Measurements from ENCODE around the gene ZNF732.
"Not testable (repeated sequence)": the region's sequence is repeated elsewhere in the genome, so short reads cannot be mapped to it uniquely, and the experiment has no call there.

The ZNF732 gene

GRCh38 chr4:304969-305680 is at the start of gene ZNF732:
Gene ZNF732 (minus strand): TSS chr4:305474. CDS start chr4:305310, 164 bp downstream.
- DNase-seq (ENCODE audit: low read depth): peak; percentile 93

GRCh38 chr4:340011-340410 is 34.7 kb upstream of the ZNF732 start:
- peak; percentile 9 for DNase-seq (ENCODE audit: low read depth)

GRCh38 chr4:338759-339097 is 33.5 kb upstream of the ZNF732 start:
- DNase-seq (ENCODE audit: low read depth): peak; percentile 14

- DNase-seq (ENCODE audit: low read depth): peak; percentile 61
Observed at GRCh38 chr4:337932-338758, 32.9 kb upstream of the ZNF732 start.

- peak; percentile 99 for DNase-seq (ENCODE audit: low read depth)
Observed at GRCh38 chr4:337143-337931, 32.1 kb upstream of the ZNF732 start, which contains the start of gene ZNF141. Gene ZNF141 (plus strand): TSS chr4:337814. CDS start chr4:337984, 170 bp downstream.

GRCh38 chr4:336893-337142 is 31.5 kb upstream of the ZNF732 start:
- no peak for DNase-seq (ENCODE audit: low read depth)

GRCh38 chr4:336099-336892 is 31.0 kb upstream of the ZNF732 start:
- DNase-seq (ENCODE audit: low read depth): peak; percentile 12

- DNase-seq (ENCODE audit: low read depth): no peak
Observed at GRCh38 chr4:335515-335914, 30.2 kb upstream of the ZNF732 start.

- DNase-seq (ENCODE audit: low read depth): no peak
Observed at GRCh38 chr4:328729-329128, 23.5 kb upstream of the ZNF732 start.

GRCh38 chr4:314296-314903 is 9.1 kb upstream of the ZNF732 start:
- no peak for DNase-seq (ENCODE audit: low read depth)

- no peak for DNase-seq (ENCODE audit: low read depth)
Observed at GRCh38 chr4:309807-310206, 4.5 kb upstream of the ZNF732 start.

GRCh38 chr4:306551-306961 is 1.3 kb upstream of the ZNF732 start:
- DNase-seq (ENCODE audit: low read depth): no peak

GRCh38 chr4:304516-304915 is 758 bp downstream of the ZNF732 start:
- DNase-seq (ENCODE audit: low read depth): peak; percentile 7

- no peak for DNase-seq (ENCODE audit: low read depth)
Observed at GRCh38 chr4:302381-302780, 2.9 kb downstream of the ZNF732 start.

- DNase-seq (ENCODE audit: low read depth): no peak
Observed at GRCh38 chr4:294732-295131, 10.5 kb downstream of the ZNF732 start.

GRCh38 chr4:288891-289290 is 16.4 kb downstream of the ZNF732 start:
- DNase-seq (ENCODE audit: low read depth): peak; percentile 78

GRCh38 chr4:273309-274017 is 31.8 kb downstream of the ZNF732 start:
- DNase-seq (ENCODE audit: low read depth): no peak

GRCh38 chr4:271492-272103 is 33.7 kb downstream of the ZNF732 start:
- DNase-seq (ENCODE audit: low read depth): no peak

GRCh38 chr4:259240-259639 is 46.0 kb downstream of the ZNF732 start:
- DNase-seq (ENCODE audit: low read depth): not testable (repeated sequence)

GRCh38 chr4:256492-256891 is 48.8 kb downstream of the ZNF732 start:
- DNase-seq (ENCODE audit: low read depth): no peak
